Naive thymus-derived CD8-positive, alpha-beta T cell (primary cell): ENCODE results near the gene OR4F15. TPM values are rescaled to one million over a fixed set of nuclear protein-coding genes. Genes with fewer than 3 reads are reported as not detected.

ENCODE experiments used
- polyA plus RNA-seq, 3 donors: library from polyadenylated mRNA; unstranded; fragments of 300-500 nt; fragmentation: Illumina TruSeq; gene quantifications; one replicate each; pipeline ENCODE4 v1.2.3, GENCODE V29; 2021
- total RNA-seq, 8 experiments: library from RNA in 2 of 8; stranded (reverse) in 2 of 8; gene quantifications; one replicate each; pipeline ENCODE4 v1.2.3 and lab custom pipeline; 2021 to 2026

Gene OR4F15
- total and polyA plus RNA-seq, 5 experiments from 2014 or later: not detected

Other genes starting within 250 kb of the OR4F15 start
- 10 to 100 TPM; 87.9 to 98.5 TPM for gene TM2D3, start 159.8 kb upstream of the OR4F15 start, total RNA-seq
- gene TM2D3, start 159.8 kb upstream of the OR4F15 start, polyA plus RNA-seq: 10 to 100 TPM; 28.1 to 32.3 (median 31.0) TPM
- 10 to 100 TPM; 32.0 to 37.6 TPM for gene TARS3, start 87.7 kb upstream of the OR4F15 start, total RNA-seq
- gene TARS3, start 87.7 kb upstream of the OR4F15 start, polyA plus RNA-seq: 10 to 100 TPM in 2 of 3 donors, 1 to 10 TPM in 1; 7.2 to 15.2 (median 11.9) TPM
- under 1 TPM in 1 of 2 experiments, not detected in 1; 0.30 TPM for gene OR4F6, start 8.7 kb upstream of the OR4F15 start, total RNA-seq
- not detected for gene OR4F6, start 8.7 kb upstream of the OR4F15 start, polyA plus RNA-seq